GM10847 (cell line): ENCODE data around the gene NBR1.

Experiments used
- POLR2A ChIP-seq: IDR thresholded peaks from 2 replicates; pipeline ENCODE4 v1.6.1; 2011; ENCODE audit not compliant: insufficient read length; ENCODE audit errors: extremely low read depth

Gene NBR1

GRCh38 chr17:43170766-43171585 lies at the start of gene NBR1:
TSS of gene NBR1 (plus strand) at chr17:43171214. CDS start at chr17:43175800, 4,586 bp downstream.
- TF ChIP-seq POLR2A: peak; percentile 45

- peak; percentile 72 for TF ChIP-seq POLR2A
These were observed 45.7 kb upstream of the NBR1 start, which contains the start of gene BRCA1 for GRCh38 chr17:43125133-43125966. TSS of gene BRCA1 (minus strand) at chr17:43125364. CDS start at chr17:43124096, 1,268 bp downstream.

- TF ChIP-seq POLR2A: no peak
These were observed 44.8 kb upstream of the NBR1 start for GRCh38 chr17:43125967-43126910.

- no peak for TF ChIP-seq POLR2A
These were observed 44.1 kb upstream of the NBR1 start for GRCh38 chr17:43126911-43127290.

GRCh38 chr17:43129671-43130010 lies 41.4 kb upstream of the NBR1 start:
- no peak for TF ChIP-seq POLR2A

- TF ChIP-seq POLR2A: no peak
These were observed 38.9 kb upstream of the NBR1 start for GRCh38 chr17:43132117-43132516.

GRCh38 chr17:43134774-43135453 lies 36.1 kb upstream of the NBR1 start:
- no peak for TF ChIP-seq POLR2A

GRCh38 chr17:43135454-43135819 lies 35.6 kb upstream of the NBR1 start:
- no peak for TF ChIP-seq POLR2A

GRCh38 chr17:43140396-43141332 lies 30.4 kb upstream of the NBR1 start:
- no peak for TF ChIP-seq POLR2A

- TF ChIP-seq POLR2A: no peak
These were observed 28.9 kb upstream of the NBR1 start for GRCh38 chr17:43142153-43142552.

GRCh38 chr17:43143201-43143600 lies 27.8 kb upstream of the NBR1 start:
- no peak for TF ChIP-seq POLR2A

- TF ChIP-seq POLR2A: no peak
These were observed 24.4 kb upstream of the NBR1 start for GRCh38 chr17:43146649-43147048.

GRCh38 chr17:43151880-43152456 lies 19.0 kb upstream of the NBR1 start:
- TF ChIP-seq POLR2A: no peak
